ENCODE results near the gene PRRG3.

The PRRG3 gene

GRCh38 chrX:151725338-151725614 is 30.0 kb downstream of the PRRG3 start:
- H3K27ac Mint-ChIP-seq = no peak overlapping the region
- peaks cover 5% of the 10 kb centered on the region for H3K4me1 Mint-ChIP-seq
- no peaks in the 10 kb centered on the region for H3K36me3 Mint-ChIP-seq (ENCODE audit: low read depth)
- H3K4me3 Mint-ChIP-seq = no peak overlapping the region
- no peak for DNase-seq
- peaks cover 56% of the 10 kb centered on the region for H3K9me3 Mint-ChIP-seq
- peaks cover 5% of the 10 kb centered on the region for H3K27me3 Mint-ChIP-seq (ENCODE audit: low read depth, poor library complexity)
- TF ChIP-seq CTCF (IDR thresholded peaks at IDR 0.05) = no peak

- H3K27me3 Mint-ChIP-seq (ENCODE audit: low read depth, poor library complexity) = peaks cover 5% of the 10 kb centered on the region
- no peak for TF ChIP-seq CTCF (IDR thresholded peaks at IDR 0.05)
- H3K27ac Mint-ChIP-seq = no peak overlapping the region
- no peak overlapping the region for H3K4me3 Mint-ChIP-seq
- no peaks in the 10 kb centered on the region for H3K36me3 Mint-ChIP-seq (ENCODE audit: low read depth)
- peaks cover 48% of the 10 kb centered on the region for H3K9me3 Mint-ChIP-seq
- peaks cover 5% of the 10 kb centered on the region for H3K4me1 Mint-ChIP-seq
- DNase-seq = no peak
These were observed 31.5 kb downstream of the PRRG3 start for GRCh38 chrX:151726751-151727150.

- H3K4me3 Mint-ChIP-seq = no peak overlapping the region
These were observed 32.1 kb downstream of the PRRG3 start for GRCh38 chrX:151727346-151727745.

GRCh38 chrX:151729056-151729725 is 33.9 kb downstream of the PRRG3 start:
- H3K36me3 Mint-ChIP-seq (ENCODE audit: low read depth) = no peaks in the 10 kb centered on the region
- H3K27ac Mint-ChIP-seq = no peak overlapping the region
- H3K4me3 Mint-ChIP-seq = no peak overlapping the region
- H3K27me3 Mint-ChIP-seq (ENCODE audit: low read depth, poor library complexity) = peaks cover 12% of the 10 kb centered on the region
- no peak for TF ChIP-seq CTCF (IDR thresholded peaks at IDR 0.05)
- H3K9me3 Mint-ChIP-seq = peaks cover 41% of the 10 kb centered on the region
- no peaks in the 10 kb centered on the region for H3K4me1 Mint-ChIP-seq
- no peak for DNase-seq

More at GRCh38 chrX:151727346-151727745, 32.1 kb downstream of the PRRG3 start:
- no peak for DNase-seq
- peaks cover 48% of the 10 kb centered on the region for H3K9me3 Mint-ChIP-seq
- H3K27me3 Mint-ChIP-seq (ENCODE audit: low read depth, poor library complexity) = peaks cover 8% of the 10 kb centered on the region
- H3K27ac Mint-ChIP-seq = no peak overlapping the region
- H3K36me3 Mint-ChIP-seq (ENCODE audit: low read depth) = no peaks in the 10 kb centered on the region
- peaks cover 5% of the 10 kb centered on the region for H3K4me1 Mint-ChIP-seq
- TF ChIP-seq CTCF (IDR thresholded peaks at IDR 0.05) = no peak

- TF ChIP-seq CTCF (IDR thresholded peaks at IDR 0.05) = no peak
- Mint-ChIP-seq H3K4me3 (no peak within 1 kb of the TSS), H3K9me3 (peaks cover 49% of the 10 kb centered on the region), H3K4me1 (no peaks in the 10 kb centered on the region), H3K36me3 (ENCODE audit: low read depth) (no peaks in the 10 kb centered on the region), H3K27me3 (ENCODE audit: low read depth, poor library complexity) (peaks cover 11% of the 10 kb centered on the region), H3K27ac (no peak within 1 kb of the TSS)
- no peak for DNase-seq
These were observed 39.2 kb downstream of the PRRG3 start, which contains the start of gene CNGA2 for GRCh38 chrX:151734446-151734845. CNGA2 (plus strand) TSS chrX:151734746; CDS start chrX:151738484, 3,738 bp downstream.

- Mint-ChIP-seq H3K36me3 (ENCODE audit: low read depth) (no peaks in the 10 kb centered on the region), H3K9me3 (peaks cover 51% of the 10 kb centered on the region), H3K4me3 (no peak overlapping the region), H3K27ac (no peak overlapping the region), H3K4me1 (no peaks in the 10 kb centered on the region), H3K27me3 (ENCODE audit: low read depth, poor library complexity) (peaks cover 15% of the 10 kb centered on the region)
- no peak for TF ChIP-seq CTCF (IDR thresholded peaks at IDR 0.05)
- no peak for DNase-seq
These were observed 40.0 kb downstream of the PRRG3 start for GRCh38 chrX:151735219-151735618.

Measured in nephron progenitor cell (in vitro differentiated cells).